Urinary bladder (tissue), 4 donors: ENCODE data around the gene DUSP2. TPM values are rescaled to one million over a fixed set of nuclear protein-coding genes. Genes with fewer than 3 reads are reported as not detected.
A peak's percentile ranks its signal among the peaks of the same experiment; 100 is the strongest.

Source experiments
- DNase-seq: peaks from one replicate; pipeline ENCODE4 v3.0.0-alpha.2; 2015; ENCODE audit errors: extremely low spot score
- H3K27ac ChIP-seq: one replicate; pipeline ENCODE4 v1.5.1; 2013; ENCODE audit warnings: low read depth, mild to moderate bottlenecking, moderate library complexity
- H3K36me3 ChIP-seq: one replicate; pipeline ENCODE4 v1.6.1; 2013; ENCODE audit warnings: mild to moderate bottlenecking, moderate library complexity; ENCODE audit not compliant: insufficient read depth
- H3K4me1 ChIP-seq: one replicate; pipeline ENCODE4 v1.6.1; 2013; ENCODE audit warnings: mild to moderate bottlenecking, moderate library complexity; ENCODE audit not compliant: insufficient read depth
- H3K4me3 ChIP-seq: one replicate; pipeline ENCODE4 v1.5.1; 2013; ENCODE audit warnings: low read depth, low read length
- whole genome bisulfite sequencing: extraction: QIAGEN DNeasy Blood & Tissue Kit; methylation state at CpG from one replicate; pipeline ENCODE4 v1.1.7; 2013; 5-methylcytosine and 5-hydroxymethylcytosine counted together
- polyA plus RNA-seq: library from polyadenylated mRNA; stranded (reverse); fragments of 200-250 nt; gene quantifications from one replicate; pipeline ENCODE4 v1.2.3, GENCODE V29; 2013
- total RNA-seq: library from RNA; depleted of rRNA; stranded (reverse); fragments of >200 nt; gene quantifications from one replicate; pipeline ENCODE4 v1.2.3, GENCODE V29; 2014
- donor health status: healthy with polysubstance abuse.
- donor health status: healthy.

DUSP2 gene
- total and polyA plus RNA-seq, 2 donors, result 18.1 to 18.5 TPM

- no peak for DNase-seq
- Histone ChIP-seq H3K36me3 (no peaks in the 10 kb centered on the region), H3K27ac (no peak overlapping the region), H3K4me1 (no peaks in the 10 kb centered on the region), H3K4me3 (no peak overlapping the region)
- 95% methylated on average over 5 of the region's 5 CpGs for WGBS
Observed at GRCh38 chr2:96156926-96157648, 11.8 kb upstream of the DUSP2 start.

- no peak for DNase-seq
- no peaks in the 10 kb centered on the region for H3K36me3 ChIP-seq
- H3K4me3 ChIP-seq, result no peak overlapping the region
- no peak overlapping the region for H3K27ac ChIP-seq
- no peaks in the 10 kb centered on the region for H3K4me1 ChIP-seq
- 84% methylated on average over 10 of the region's 10 CpGs for WGBS
Observed at GRCh38 chr2:96156011-96156820, 11.0 kb upstream of the DUSP2 start.

- H3K36me3 ChIP-seq, result no peaks in the 10 kb centered on the region
- no peaks in the 10 kb centered on the region for H3K4me1 ChIP-seq
- no peak for DNase-seq
- WGBS, result 81% methylated on average over 16 of the region's 16 CpGs
- no peak overlapping the region for H3K4me3 ChIP-seq
- no peak overlapping the region for H3K27ac ChIP-seq
Observed at GRCh38 chr2:96154506-96155380, 9.5 kb upstream of the DUSP2 start.

GRCh38 chr2:96153991-96154431 lies 8.8 kb upstream of the DUSP2 start:
- Histone ChIP-seq H3K27ac (no peak overlapping the region), H3K36me3 (no peaks in the 10 kb centered on the region), H3K4me3 (no peak overlapping the region), H3K4me1 (no peaks in the 10 kb centered on the region)
- no peak for DNase-seq
- 85% methylated on average over 7 of the region's 7 CpGs for WGBS

GRCh38 chr2:96153291-96153713 lies 8.1 kb upstream of the DUSP2 start:
- H3K36me3 ChIP-seq, result no peaks in the 10 kb centered on the region

GRCh38 chr2:96152304-96153161 lies 7.3 kb upstream of the DUSP2 start:
- no peak overlapping the region for H3K27ac ChIP-seq
- no peak overlapping the region for H3K4me3 ChIP-seq
- 74% methylated on average over 13 of the region's 13 CpGs for WGBS
- H3K4me1 ChIP-seq, result no peaks in the 10 kb centered on the region
- DNase-seq, result no peak
- no peaks in the 10 kb centered on the region for H3K36me3 ChIP-seq

More at GRCh38 chr2:96153291-96153713, 8.1 kb upstream of the DUSP2 start:
- Histone ChIP-seq H3K4me3 (no peak overlapping the region), H3K4me1 (no peaks in the 10 kb centered on the region), H3K27ac (no peak overlapping the region)
- no peak for DNase-seq
- 88% methylated on average over 7 of the region's 7 CpGs for WGBS

GRCh38 chr2:96151595-96152303 lies 6.5 kb upstream of the DUSP2 start:
- Histone ChIP-seq H3K27ac (no peak overlapping the region), H3K4me3 (no peak overlapping the region), H3K4me1 (no peaks in the 10 kb centered on the region), H3K36me3 (no peaks in the 10 kb centered on the region)
- WGBS, result 93% methylated on average over 9 of the region's 9 CpGs
- DNase-seq, result no peak

GRCh38 chr2:96150791-96151594 lies 5.8 kb upstream of the DUSP2 start:
- Histone ChIP-seq H3K4me1 (no peaks in the 10 kb centered on the region), H3K36me3 (no peaks in the 10 kb centered on the region), H3K27ac (no peak overlapping the region), H3K4me3 (no peak overlapping the region)
- WGBS, result 93% methylated on average over 14 of the region's 14 CpGs
- DNase-seq, result no peak

- Histone ChIP-seq H3K27ac (no peak overlapping the region), H3K36me3 (no peaks in the 10 kb centered on the region), H3K4me1 (no peaks in the 10 kb centered on the region), H3K4me3 (no peak overlapping the region)
- 93% methylated on average over 6 of the region's 6 CpGs for WGBS
- DNase-seq, result no peak
Observed at GRCh38 chr2:96150007-96150640, 4.9 kb upstream of the DUSP2 start.

GRCh38 chr2:96148410-96149217 lies 3.4 kb upstream of the DUSP2 start:
- Histone ChIP-seq H3K36me3 (no peaks in the 10 kb centered on the region), H3K27ac (no peak overlapping the region), H3K4me3 (no peak overlapping the region), H3K4me1 (no peaks in the 10 kb centered on the region)
- 44% methylated on average over 29 of the region's 29 CpGs for WGBS
- DNase-seq, result peak; percentile 79
